ENCODE results near the gene VRTN.
"Not testable (repeated sequence)": the region's sequence is repeated elsewhere in the genome, so short reads cannot be mapped to it uniquely, and the experiment has no call there.

DNA sequence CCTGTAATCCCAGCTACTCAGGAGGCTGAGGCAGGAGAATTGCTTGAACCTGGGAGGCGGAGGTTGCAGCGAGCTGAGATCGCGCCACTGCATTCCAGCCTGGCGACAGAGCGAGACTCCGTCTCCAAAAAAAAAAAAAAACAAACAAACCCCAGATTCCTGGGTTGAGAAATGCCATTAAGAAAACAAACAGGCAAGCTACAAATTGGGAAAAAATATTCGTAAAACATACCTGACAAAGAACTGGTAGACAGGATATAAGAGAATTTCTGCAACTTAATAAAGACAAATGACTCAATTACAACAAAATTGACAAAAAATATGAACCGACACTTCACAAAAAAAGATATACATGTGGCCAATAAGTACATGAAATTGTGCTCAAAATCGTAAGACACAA is 33.3 kb downstream of the VRTN start:
- TF ChIP-seq, protein P1, sequence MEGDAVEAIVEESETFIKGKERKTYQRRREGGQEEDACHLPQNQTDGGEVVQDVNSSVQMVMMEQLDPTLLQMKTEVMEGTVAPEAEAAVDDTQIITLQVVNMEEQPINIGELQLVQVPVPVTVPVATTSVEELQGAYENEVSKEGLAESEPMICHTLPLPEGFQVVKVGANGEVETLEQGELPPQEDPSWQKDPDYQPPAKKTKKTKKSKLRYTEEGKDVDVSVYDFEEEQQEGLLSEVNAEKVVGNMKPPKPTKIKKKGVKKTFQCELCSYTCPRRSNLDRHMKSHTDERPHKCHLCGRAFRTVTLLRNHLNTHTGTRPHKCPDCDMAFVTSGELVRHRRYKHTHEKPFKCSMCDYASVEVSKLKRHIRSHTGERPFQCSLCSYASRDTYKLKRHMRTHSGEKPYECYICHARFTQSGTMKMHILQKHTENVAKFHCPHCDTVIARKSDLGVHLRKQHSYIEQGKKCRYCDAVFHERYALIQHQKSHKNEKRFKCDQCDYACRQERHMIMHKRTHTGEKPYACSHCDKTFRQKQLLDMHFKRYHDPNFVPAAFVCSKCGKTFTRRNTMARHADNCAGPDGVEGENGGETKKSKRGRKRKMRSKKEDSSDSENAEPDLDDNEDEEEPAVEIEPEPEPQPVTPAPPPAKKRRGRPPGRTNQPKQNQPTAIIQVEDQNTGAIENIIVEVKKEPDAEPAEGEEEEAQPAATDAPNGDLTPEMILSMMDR (conservative IDR thresholded peaks at IDR 0.05; ENCODE audit: low read length) = not testable (repeated sequence)
- not testable (repeated sequence) for TF ChIP-seq EZH2phosphoT487 (IDR thresholded peaks at IDR 0.05; ENCODE audit: borderline replicate concordance)
